ENCODE results near the gene FLT1.
A peak's percentile ranks its signal among the peaks of the same experiment; 100 is the strongest.

The FLT1 gene, protein sequence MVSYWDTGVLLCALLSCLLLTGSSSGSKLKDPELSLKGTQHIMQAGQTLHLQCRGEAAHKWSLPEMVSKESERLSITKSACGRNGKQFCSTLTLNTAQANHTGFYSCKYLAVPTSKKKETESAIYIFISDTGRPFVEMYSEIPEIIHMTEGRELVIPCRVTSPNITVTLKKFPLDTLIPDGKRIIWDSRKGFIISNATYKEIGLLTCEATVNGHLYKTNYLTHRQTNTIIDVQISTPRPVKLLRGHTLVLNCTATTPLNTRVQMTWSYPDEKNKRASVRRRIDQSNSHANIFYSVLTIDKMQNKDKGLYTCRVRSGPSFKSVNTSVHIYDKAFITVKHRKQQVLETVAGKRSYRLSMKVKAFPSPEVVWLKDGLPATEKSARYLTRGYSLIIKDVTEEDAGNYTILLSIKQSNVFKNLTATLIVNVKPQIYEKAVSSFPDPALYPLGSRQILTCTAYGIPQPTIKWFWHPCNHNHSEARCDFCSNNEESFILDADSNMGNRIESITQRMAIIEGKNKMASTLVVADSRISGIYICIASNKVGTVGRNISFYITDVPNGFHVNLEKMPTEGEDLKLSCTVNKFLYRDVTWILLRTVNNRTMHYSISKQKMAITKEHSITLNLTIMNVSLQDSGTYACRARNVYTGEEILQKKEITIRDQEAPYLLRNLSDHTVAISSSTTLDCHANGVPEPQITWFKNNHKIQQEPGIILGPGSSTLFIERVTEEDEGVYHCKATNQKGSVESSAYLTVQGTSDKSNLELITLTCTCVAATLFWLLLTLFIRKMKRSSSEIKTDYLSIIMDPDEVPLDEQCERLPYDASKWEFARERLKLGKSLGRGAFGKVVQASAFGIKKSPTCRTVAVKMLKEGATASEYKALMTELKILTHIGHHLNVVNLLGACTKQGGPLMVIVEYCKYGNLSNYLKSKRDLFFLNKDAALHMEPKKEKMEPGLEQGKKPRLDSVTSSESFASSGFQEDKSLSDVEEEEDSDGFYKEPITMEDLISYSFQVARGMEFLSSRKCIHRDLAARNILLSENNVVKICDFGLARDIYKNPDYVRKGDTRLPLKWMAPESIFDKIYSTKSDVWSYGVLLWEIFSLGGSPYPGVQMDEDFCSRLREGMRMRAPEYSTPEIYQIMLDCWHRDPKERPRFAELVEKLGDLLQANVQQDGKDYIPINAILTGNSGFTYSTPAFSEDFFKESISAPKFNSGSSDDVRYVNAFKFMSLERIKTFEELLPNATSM (N-terminal part only)

GRCh38 chr13:28494778-28495537, at the start of gene FLT1:
FLT1 (minus strand) TSS chr13:28495128; CDS start chr13:28494843, 285 bp downstream.
- peak within 1 kb of the TSS; percentile 80 for H3K4me3 ChIP-seq (ENCODE audit: insufficient read length, low read depth)
- H3K4me1 ChIP-seq (ENCODE audit: insufficient read depth, insufficient read length): peaks cover 5% of the 10 kb centered on the region
- peak; percentile 58 for DNase-seq (ENCODE audit: low read depth, low spot score)
- H3K36me3 ChIP-seq (ENCODE audit: insufficient read depth, insufficient read length, low read length): no peaks in the 10 kb centered on the region
- peak within 1 kb of the TSS; percentile 89 for H3K9ac ChIP-seq (ENCODE audit: insufficient read length, low read depth)
- peaks cover 33% of the 10 kb centered on the region for H3K27me3 ChIP-seq (ENCODE audit: insufficient read depth, insufficient read length)
- H3K9me3 ChIP-seq (ENCODE audit: insufficient read depth, low read length): no peaks in the 10 kb centered on the region
- no peak for TF ChIP-seq SUZ12 (IDR thresholded peaks at IDR 0.05; ENCODE audit: extremely low read depth, insufficient read depth, insufficient read length)
- no peak for TF ChIP-seq ZNF274 (IDR thresholded peaks at IDR 0.05; ENCODE audit: low read depth, low read length)
- TF ChIP-seq YY1 (IDR thresholded peaks at IDR 0.05; ENCODE audit: insufficient read depth, insufficient read length): no peak

GRCh38 chr13:28544026-28544425, 49.1 kb upstream of the FLT1 start:
- Histone ChIP-seq H3K4me1 (ENCODE audit: insufficient read depth, insufficient read length) (no peaks in the 10 kb centered on the region), H3K9ac (ENCODE audit: insufficient read length, low read depth) (no peak overlapping the region), H3K9me3 (ENCODE audit: insufficient read depth, low read length) (peaks cover 17% of the 10 kb centered on the region; the same call in 1 of the 2 replicates), H3K4me3 (ENCODE audit: insufficient read length, low read depth) (no peak overlapping the region), H3K36me3 (ENCODE audit: insufficient read depth, insufficient read length, low read length) (no peaks in the 10 kb centered on the region), H3K27me3 (ENCODE audit: insufficient read depth, insufficient read length) (no peaks in the 10 kb centered on the region)
- no peak for DNase-seq (ENCODE audit: low read depth, low spot score)
- no peak for TF ChIP-seq YY1 (IDR thresholded peaks at IDR 0.05; ENCODE audit: insufficient read depth, insufficient read length)
- TF ChIP-seq SUZ12 (IDR thresholded peaks at IDR 0.05; ENCODE audit: extremely low read depth, insufficient read depth, insufficient read length): no peak
- TF ChIP-seq ZNF274 (IDR thresholded peaks at IDR 0.05; ENCODE audit: low read depth, low read length): no peak

- TF ChIP-seq SUZ12 (IDR thresholded peaks at IDR 0.05; ENCODE audit: extremely low read depth, insufficient read depth, insufficient read length): no peak
- no peak for TF ChIP-seq ZNF274 (IDR thresholded peaks at IDR 0.05; ENCODE audit: low read depth, low read length)
- TF ChIP-seq YY1 (IDR thresholded peaks at IDR 0.05; ENCODE audit: insufficient read depth, insufficient read length): no peak
- no peak for DNase-seq (ENCODE audit: low read depth, low spot score)
Observed at GRCh38 chr13:28542804-28543203, 47.9 kb upstream of the FLT1 start.

DNA sequence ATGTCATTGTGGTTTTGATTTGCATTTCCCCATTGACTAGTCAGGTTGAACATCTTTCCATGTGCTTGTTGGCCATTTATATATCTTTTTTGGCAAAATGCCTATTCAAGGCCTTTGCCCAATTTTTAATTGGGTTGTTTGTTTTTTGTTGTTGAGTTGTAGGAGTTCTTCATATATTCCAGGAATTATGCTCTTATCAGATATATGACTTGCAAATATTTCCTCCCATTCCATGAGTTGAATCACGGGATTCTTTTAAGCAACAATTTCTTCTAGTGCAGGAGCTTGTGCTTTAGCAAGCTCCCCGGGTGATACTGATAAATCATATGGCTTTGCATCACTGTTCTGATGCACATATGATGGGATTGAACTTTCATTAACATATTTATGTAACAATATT, 47.0 kb upstream of the FLT1 start:
- H3K36me3 ChIP-seq (ENCODE audit: insufficient read depth, insufficient read length, low read length): no peaks in the 10 kb centered on the region

More at GRCh38 chr13:28542804-28543203, 47.9 kb upstream of the FLT1 start:
- H3K36me3 ChIP-seq (ENCODE audit: insufficient read depth, insufficient read length, low read length): no peaks in the 10 kb centered on the region
- no peak overlapping the region for H3K9ac ChIP-seq (ENCODE audit: insufficient read length, low read depth)
- H3K4me3 ChIP-seq (ENCODE audit: insufficient read length, low read depth): no peak overlapping the region
- H3K4me1 ChIP-seq (ENCODE audit: insufficient read depth, insufficient read length): no peaks in the 10 kb centered on the region
- H3K9me3 ChIP-seq (ENCODE audit: insufficient read depth, low read length): peaks cover 17% of the 10 kb centered on the region; the same call in 1 of the 2 replicates
- no peaks in the 10 kb centered on the region for H3K27me3 ChIP-seq (ENCODE audit: insufficient read depth, insufficient read length)

DNA sequence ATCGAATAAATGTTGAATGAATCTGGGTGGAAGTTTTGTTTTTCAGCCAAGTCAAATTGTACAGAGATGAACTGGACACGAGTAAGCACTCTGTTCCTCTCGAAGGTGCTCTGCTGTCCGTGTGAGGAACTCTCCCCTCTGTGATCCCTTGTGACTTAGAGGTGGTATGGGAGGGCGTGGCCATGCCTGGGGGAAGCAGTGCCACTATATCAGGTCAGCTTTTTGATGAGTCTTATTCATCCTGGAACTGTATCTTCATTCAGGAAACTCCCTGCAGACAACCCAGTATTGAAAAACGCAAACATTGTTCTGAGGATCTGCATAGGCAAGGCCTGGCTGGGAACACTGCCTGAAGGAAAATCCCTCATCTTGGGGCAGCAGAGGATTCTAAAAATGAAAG, 45.7 kb upstream of the FLT1 start:
- TF ChIP-seq YY1 (IDR thresholded peaks at IDR 0.05; ENCODE audit: insufficient read depth, insufficient read length) (no peak), SUZ12 (IDR thresholded peaks at IDR 0.05; ENCODE audit: extremely low read depth, insufficient read depth, insufficient read length) (no peak), ZNF274 (IDR thresholded peaks at IDR 0.05; ENCODE audit: low read depth, low read length) (no peak)
- Histone ChIP-seq H3K9ac (ENCODE audit: insufficient read length, low read depth) (no peak overlapping the region), H3K27me3 (ENCODE audit: insufficient read depth, insufficient read length) (no peaks in the 10 kb centered on the region), H3K4me1 (ENCODE audit: insufficient read depth, insufficient read length) (no peaks in the 10 kb centered on the region), H3K36me3 (ENCODE audit: insufficient read depth, insufficient read length, low read length) (no peaks in the 10 kb centered on the region), H3K4me3 (ENCODE audit: insufficient read length, low read depth) (no peak overlapping the region), H3K9me3 (ENCODE audit: insufficient read depth, low read length) (peaks cover 21% of the 10 kb centered on the region; the same call in 1 of the 2 replicates)
- no peak for DNase-seq (ENCODE audit: low read depth, low spot score)

More for the DNA sequence above, 47.0 kb upstream of the FLT1 start:
- DNase-seq (ENCODE audit: low read depth, low spot score): no peak
- Histone ChIP-seq H3K27me3 (ENCODE audit: insufficient read depth, insufficient read length) (no peaks in the 10 kb centered on the region), H3K9me3 (ENCODE audit: insufficient read depth, low read length) (peaks cover 17% of the 10 kb centered on the region; the same call in 1 of the 2 replicates), H3K4me1 (ENCODE audit: insufficient read depth, insufficient read length) (no peaks in the 10 kb centered on the region), H3K4me3 (ENCODE audit: insufficient read length, low read depth) (no peak overlapping the region), H3K9ac (ENCODE audit: insufficient read length, low read depth) (no peak overlapping the region)
- TF ChIP-seq SUZ12 (IDR thresholded peaks at IDR 0.05; ENCODE audit: extremely low read depth, insufficient read depth, insufficient read length) (no peak), YY1 (IDR thresholded peaks at IDR 0.05; ENCODE audit: insufficient read depth, insufficient read length) (no peak), ZNF274 (IDR thresholded peaks at IDR 0.05; ENCODE audit: low read depth, low read length) (no peak)

DNA sequence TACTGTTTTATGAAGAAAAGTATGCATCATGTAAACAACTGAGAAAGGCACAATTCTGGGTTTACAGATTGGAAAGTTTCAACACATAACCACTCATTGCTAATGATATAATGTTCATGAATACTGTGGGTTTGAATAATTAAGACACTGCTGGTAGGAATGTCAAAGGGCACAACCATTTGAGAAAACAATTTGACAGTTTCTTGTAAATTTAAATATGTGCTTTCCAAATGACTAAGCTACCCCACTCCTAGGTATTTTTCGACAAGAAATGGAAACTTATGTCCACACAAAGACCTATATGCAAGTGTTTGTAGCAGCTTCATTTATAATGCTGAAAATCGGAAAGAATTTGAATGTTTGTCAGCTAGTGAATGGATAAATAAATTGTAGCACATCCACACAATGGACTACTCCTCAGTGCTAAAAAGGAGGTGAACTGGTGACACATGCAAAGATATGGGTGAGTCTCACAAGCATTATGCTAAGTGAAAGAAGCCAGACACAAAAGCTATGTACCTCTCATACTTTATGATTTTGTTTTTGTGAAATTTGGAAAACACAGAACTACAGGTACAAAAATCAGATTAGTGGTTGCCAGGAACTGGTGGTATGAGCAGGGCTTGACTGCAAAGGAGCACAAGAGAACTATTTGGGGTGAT, 44.8 kb upstream of the FLT1 start:
- Histone ChIP-seq H3K4me3 (ENCODE audit: insufficient read length, low read depth) (no peak overlapping the region), H3K9me3 (ENCODE audit: insufficient read depth, low read length) (peaks cover 28% of the 10 kb centered on the region; the same call in 1 of the 2 replicates), H3K36me3 (ENCODE audit: insufficient read depth, insufficient read length, low read length) (no peaks in the 10 kb centered on the region), H3K9ac (ENCODE audit: insufficient read length, low read depth) (no peak overlapping the region), H3K4me1 (ENCODE audit: insufficient read depth, insufficient read length) (no peaks in the 10 kb centered on the region), H3K27me3 (ENCODE audit: insufficient read depth, insufficient read length) (no peaks in the 10 kb centered on the region)
- DNase-seq (ENCODE audit: low read depth, low spot score): no peak
- TF ChIP-seq ZNF274 (IDR thresholded peaks at IDR 0.05; ENCODE audit: low read depth, low read length) (no peak), SUZ12 (IDR thresholded peaks at IDR 0.05; ENCODE audit: extremely low read depth, insufficient read depth, insufficient read length) (no peak), YY1 (IDR thresholded peaks at IDR 0.05; ENCODE audit: insufficient read depth, insufficient read length) (no peak)

Data from NT2/D1 (cell line).